CD14-positive monocyte (primary cell): Measurements from ENCODE around the gene SERPINB5. TPM values are rescaled to one million over a fixed set of nuclear protein-coding genes. Genes with fewer than 3 reads are reported as not detected.

Experiments used
- DNase-seq, 3 donors: peaks; one replicate each; pipeline ENCODE4 v3.0.0-alpha.2; 2011 to 2022
- H2AFZ ChIP-seq: 2 replicates; pipeline ENCODE4 v1.6.0; 2012; ENCODE audit warnings: mild to moderate bottlenecking, low read depth, low read length, inconsistent platforms; ENCODE audit not compliant: insufficient read depth, poor library complexity, severe bottlenecking
- H3K27ac ChIP-seq, 2 donors: 1 replicate in 1 of 2; 2 replicates in 1 of 2; pipeline ENCODE4 v1.5.1; 2012 to 2013; ENCODE audit warnings: low read length in 2 of 2, control low read depth in 1 of 2, inconsistent platforms in 1 of 2, low read depth in 1 of 2, mild to moderate bottlenecking in 1 of 2
- H3K27me3 ChIP-seq, 2 donors: one replicate each; pipeline versions ENCODE4 v1.6.0 to v1.6.1; 2011 to 2013; ENCODE audit warnings: low read length in 2 of 2; ENCODE audit not compliant: control insufficient read depth in 2 of 2, insufficient read depth in 2 of 2
- H3K36me3 ChIP-seq, 2 donors: replicated peaks in 1 of 2; 1 replicate in 1 of 2; 2 replicates in 1 of 2; pipeline versions ENCODE4 v1.5.1 to v1.6.1; 2012 to 2013; ENCODE audit warnings: low read length in 2 of 2, control low read depth in 1 of 2, inconsistent platforms in 1 of 2, mild to moderate bottlenecking in 1 of 2; ENCODE audit not compliant: insufficient read depth in 2 of 2, control insufficient read depth in 1 of 2
- H3K4me1 ChIP-seq, 2 donors: 1 replicate in 1 of 2; 2 replicates in 1 of 2; pipeline versions ENCODE4 v1.5.1 to v1.6.1; 2012 to 2013; ENCODE audit warnings: low read length in 2 of 2, control low read depth in 1 of 2, inconsistent platforms in 1 of 2, mild to moderate bottlenecking in 1 of 2, moderate library complexity in 1 of 2; ENCODE audit not compliant: insufficient read depth in 2 of 2, control insufficient read depth in 1 of 2
- H3K4me2 ChIP-seq: replicated peaks from 2 replicates; pipeline ENCODE3; 2012; ENCODE audit warnings: low read length, moderate library complexity, mild to moderate bottlenecking; ENCODE audit not compliant: poor library complexity, severe bottlenecking; ENCODE audit errors: extremely low read depth
- H3K4me3 ChIP-seq, 3 experiments: fragments of 200-600 bp in 1 of 3; sonication (generic) in 1 of 3; replicated peaks in 1 of 3; 1 replicate in 2 of 3; 2 replicates in 1 of 3; pipeline ENCODE4 v1.5.1; 2011 to 2013; ENCODE audit warnings: low read length in 3 of 3, mild to moderate bottlenecking in 3 of 3, control low read depth in 2 of 3, low read depth in 2 of 3, inconsistent platforms in 1 of 3, moderate library complexity in 1 of 3
- H3K79me2 ChIP-seq: 2 replicates; pipeline ENCODE4 v1.6.0; 2012; ENCODE audit warnings: mild to moderate bottlenecking, control low read depth, inconsistent platforms, low read length, moderate library complexity; ENCODE audit not compliant: insufficient read depth
- H3K9ac ChIP-seq: 2 replicates; pipeline ENCODE4 v1.6.0; 2017; ENCODE audit warnings: low read length, mild to moderate bottlenecking; ENCODE audit not compliant: insufficient read depth, poor library complexity, severe bottlenecking
- H3K9me3 ChIP-seq, 2 donors: replicated peaks in 1 of 2; 1 replicate in 1 of 2; 2 replicates in 1 of 2; pipeline versions ENCODE4 v1.5.1 to v1.6.1; 2012 to 2013; ENCODE audit warnings: low read length in 2 of 2, control low read depth in 1 of 2; ENCODE audit not compliant: control insufficient read depth in 1 of 2, insufficient read depth in 1 of 2
- H4K20me1 ChIP-seq: 2 replicates; pipeline ENCODE4 v1.6.0; 2012; ENCODE audit warnings: mild to moderate bottlenecking, low read length, control low read depth, moderate library complexity; ENCODE audit not compliant: insufficient read depth
- H3K27ac Mint-ChIP-seq, 7 donors: one replicate each; pipeline ENCODE4 v1.8.0; 2020; ENCODE audit warnings: mild to moderate bottlenecking in 7 of 7, mixed read lengths in 7 of 7, moderate library complexity in 6 of 7, inconsistent platforms in 2 of 7
- H3K27me3 Mint-ChIP-seq, 3 donors: one replicate each; pipeline ENCODE4 v1.8.0; 2021 to 2022; ENCODE audit warnings: low read depth in 3 of 3, mild to moderate bottlenecking in 3 of 3, mixed read lengths in 3 of 3, moderate library complexity in 3 of 3, inconsistent platforms in 1 of 3
- H3K36me3 Mint-ChIP-seq, 2 donors: one replicate each; pipeline ENCODE4 v1.8.0; 2020; ENCODE audit warnings: mixed read lengths in 2 of 2, inconsistent platforms in 1 of 2, mild to moderate bottlenecking in 1 of 2
- H3K4me1 Mint-ChIP-seq: one replicate; pipeline ENCODE4 v1.8.0; 2020; ENCODE audit warnings: mild to moderate bottlenecking, mixed read lengths
- H3K4me3 Mint-ChIP-seq, 2 donors: one replicate each; pipeline ENCODE4 v1.8.0; 2020; ENCODE audit warnings: mild to moderate bottlenecking in 2 of 2, mixed read lengths in 2 of 2, moderate library complexity in 1 of 2
- H3K9me3 Mint-ChIP-seq, 7 donors: one replicate each; pipeline ENCODE4 v1.8.0; 2020 to 2022; ENCODE audit warnings: mixed read lengths in 7 of 7, mild to moderate bottlenecking in 6 of 7, moderate library complexity in 6 of 7, inconsistent platforms in 2 of 7
- WGBS: methylation state at CpG from one replicate; pipeline ENCODE4 v1.1.5; 2013; ENCODE audit warnings: missing lambda C conversion rate; ENCODE audit not compliant: insufficient coverage; 5-methylcytosine and 5-hydroxymethylcytosine counted together
- intact Hi-C, 2 donors: fragments of 100-400 bp; cut with micrococcal nuclease; formaldehyde crosslinking; loops; one replicate each; pipeline versions ENCODE4 v1.15.0 to v1.15.1; 2023
- polyA plus RNA-seq, 3 donors: library from polyadenylated mRNA; depleted of rRNA in 1 of 3; unstranded in 2 of 3; stranded (reverse) in 1 of 3; fragments of 300-500 nt in 2 of 3; fragments of >200 nt in 1 of 3; fragmentation: Illumina TruSeq in 2 of 3; gene quantifications; 1 replicate in 2 of 3; 2 replicates in 1 of 3; pipeline ENCODE4 v1.2.3, GENCODE V29; 2012 to 2021
- TF ChIP-seq, protein P1 (sequence below): fragments of 200-600 bp; IDR thresholded peaks from one replicate; pipeline ENCODE4 v1.8.0; 2022; ENCODE audit warnings: antibody characterized with exemption, mild to moderate bottlenecking

SERPINB5 gene
- polyA plus RNA-seq, 3 donors, result not detected

DNA sequence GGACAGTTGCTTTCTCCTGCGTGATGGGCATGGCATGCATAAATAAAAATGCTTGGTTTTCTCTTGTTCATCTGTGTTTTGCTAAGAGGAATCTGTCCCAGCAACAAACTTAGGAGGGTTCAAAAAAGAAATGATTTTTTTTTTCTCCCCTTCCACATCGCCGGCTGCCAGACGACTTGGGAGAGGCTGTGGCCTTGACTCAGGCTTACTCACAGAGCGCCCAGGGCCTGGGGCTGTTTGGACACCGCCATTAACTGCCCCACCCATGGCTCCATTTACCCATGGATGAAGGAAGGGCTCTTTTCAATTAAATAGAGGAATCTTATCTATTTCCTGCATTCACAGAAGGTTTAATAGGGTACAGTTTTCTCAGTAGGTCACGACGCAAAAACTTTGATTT lies 22.3 kb upstream of the SERPINB5 start:
- H3K9me3 Mint-ChIP-seq, result peaks cover 0 to 6% (median 3%) of the 10 kb centered on the region in 7 donors
- H3K4me3 Mint-ChIP-seq, result no peak overlapping the region
- H3K27me3 ChIP-seq, result no peaks in the 10 kb centered on the region
- H3K36me3 ChIP-seq, result no peaks in the 10 kb centered on the region
- no peak for DNase-seq
- no peak overlapping the region for H3K9ac ChIP-seq
- WGBS, result 100% methylated on average over 2 of the region's 8 CpGs
- TF ChIP-seq, protein P1, sequence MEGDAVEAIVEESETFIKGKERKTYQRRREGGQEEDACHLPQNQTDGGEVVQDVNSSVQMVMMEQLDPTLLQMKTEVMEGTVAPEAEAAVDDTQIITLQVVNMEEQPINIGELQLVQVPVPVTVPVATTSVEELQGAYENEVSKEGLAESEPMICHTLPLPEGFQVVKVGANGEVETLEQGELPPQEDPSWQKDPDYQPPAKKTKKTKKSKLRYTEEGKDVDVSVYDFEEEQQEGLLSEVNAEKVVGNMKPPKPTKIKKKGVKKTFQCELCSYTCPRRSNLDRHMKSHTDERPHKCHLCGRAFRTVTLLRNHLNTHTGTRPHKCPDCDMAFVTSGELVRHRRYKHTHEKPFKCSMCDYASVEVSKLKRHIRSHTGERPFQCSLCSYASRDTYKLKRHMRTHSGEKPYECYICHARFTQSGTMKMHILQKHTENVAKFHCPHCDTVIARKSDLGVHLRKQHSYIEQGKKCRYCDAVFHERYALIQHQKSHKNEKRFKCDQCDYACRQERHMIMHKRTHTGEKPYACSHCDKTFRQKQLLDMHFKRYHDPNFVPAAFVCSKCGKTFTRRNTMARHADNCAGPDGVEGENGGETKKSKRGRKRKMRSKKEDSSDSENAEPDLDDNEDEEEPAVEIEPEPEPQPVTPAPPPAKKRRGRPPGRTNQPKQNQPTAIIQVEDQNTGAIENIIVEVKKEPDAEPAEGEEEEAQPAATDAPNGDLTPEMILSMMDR, result no peak
- no peaks in the 10 kb centered on the region for H4K20me1 ChIP-seq
- H3K4me3 ChIP-seq, result no peak overlapping the region
- no peaks in the 10 kb centered on the region for H3K36me3 Mint-ChIP-seq
- H3K27ac ChIP-seq, result no peak overlapping the region
- no peaks in the 10 kb centered on the region for H3K4me1 Mint-ChIP-seq
- peaks cover 0 to 7% (median 3%) of the 10 kb centered on the region in 3 donors for H3K27me3 Mint-ChIP-seq
- H3K9me3 ChIP-seq, result no peaks in the 10 kb centered on the region
- H3K4me1 ChIP-seq, result no peaks in the 10 kb centered on the region
- H3K27ac Mint-ChIP-seq, result no peak overlapping the region
- intact Hi-C loops, result no loop called here
- no peak overlapping the region for H2AFZ ChIP-seq
- no peaks in the 10 kb centered on the region for H3K79me2 ChIP-seq
- no peak overlapping the region for H3K4me2 ChIP-seq

DNA sequence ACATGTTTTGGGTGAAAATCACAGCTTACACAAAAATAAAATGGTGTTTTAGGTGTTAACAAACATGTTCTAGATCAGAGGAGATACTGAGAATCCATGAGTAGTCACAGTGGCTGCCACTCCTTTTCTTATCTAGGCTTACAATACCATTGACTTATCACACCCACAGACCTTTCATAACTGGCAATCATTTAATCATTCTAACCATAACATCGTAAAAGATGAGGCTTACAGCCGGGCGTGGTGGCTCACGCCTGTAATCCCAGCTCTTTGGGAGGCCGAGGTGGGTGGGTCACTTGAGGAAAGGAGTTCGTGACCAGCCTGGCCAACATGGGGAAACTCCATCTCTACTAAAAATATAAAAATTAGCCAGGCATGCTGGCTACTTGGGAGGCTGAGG lies 18.8 kb upstream of the SERPINB5 start:
- TF ChIP-seq, protein P1, result no peak
- H3K27me3 ChIP-seq, result no peaks in the 10 kb centered on the region
- Mint-ChIP-seq H3K4me1 (no peaks in the 10 kb centered on the region), H3K4me3 (no peak overlapping the region), H3K36me3 (no peaks in the 10 kb centered on the region), H3K9me3 (peaks cover 0 to 6% (median 3%) of the 10 kb centered on the region in 7 donors), H3K27me3 (peaks cover 2 to 5% (median 3%) of the 10 kb centered on the region in 3 donors), H3K27ac (no peak overlapping the region)
- no peaks in the 10 kb centered on the region for H4K20me1 ChIP-seq
- no peaks in the 10 kb centered on the region for H3K36me3 ChIP-seq
- no peak overlapping the region for H3K9ac ChIP-seq
- H3K4me1 ChIP-seq, result no peaks in the 10 kb centered on the region
- no CpG with 5 or more reads among the region's 6 CpGs for WGBS
- no peak overlapping the region for H3K4me2 ChIP-seq
- DNase-seq, result no peak
- H2AFZ ChIP-seq, result no peak overlapping the region
- H3K9me3 ChIP-seq, result no peaks in the 10 kb centered on the region
- no peak overlapping the region for H3K4me3 ChIP-seq
- no peaks in the 10 kb centered on the region for H3K79me2 ChIP-seq
- intact Hi-C loops, result no loop called here
- H3K27ac ChIP-seq, result no peak overlapping the region
